Hepatocyte (in vitro differentiated cells): ENCODE measurements around the gene SPNS2.

ENCODE experiments used
- EZH2 ChIP-seq: fragments of 200-600 bp; sonication (generic); IDR thresholded peaks from 2 replicates; pipeline ENCODE4 v1.6.1; 2016; ENCODE audit warnings: antibody characterized with exemption, mild to moderate bottlenecking, borderline replicate concordance
- EZH2phosphoT487 ChIP-seq: fragments of 200-600 bp; sonication (generic); IDR thresholded peaks from one replicate; pipeline ENCODE4 v1.6.1; 2018; ENCODE audit warnings: antibody characterized with exemption, mild to moderate bottlenecking, low read depth, moderate library complexity; ENCODE audit not compliant: unreplicated experiment, severe bottlenecking
- TF ChIP-seq, protein P1 (sequence below): fragments of 200-600 bp; sonication (generic); IDR thresholded peaks from 2 replicates; pipeline ENCODE4 v1.5.1; 2016; ENCODE audit warnings: antibody characterized with exemption, mild to moderate bottlenecking; ENCODE audit not compliant: poor library complexity

GRCh38 chr17:4510618-4510941 lies 11.9 kb downstream of the SPNS2 start:
- TF ChIP-seq, protein P1, sequence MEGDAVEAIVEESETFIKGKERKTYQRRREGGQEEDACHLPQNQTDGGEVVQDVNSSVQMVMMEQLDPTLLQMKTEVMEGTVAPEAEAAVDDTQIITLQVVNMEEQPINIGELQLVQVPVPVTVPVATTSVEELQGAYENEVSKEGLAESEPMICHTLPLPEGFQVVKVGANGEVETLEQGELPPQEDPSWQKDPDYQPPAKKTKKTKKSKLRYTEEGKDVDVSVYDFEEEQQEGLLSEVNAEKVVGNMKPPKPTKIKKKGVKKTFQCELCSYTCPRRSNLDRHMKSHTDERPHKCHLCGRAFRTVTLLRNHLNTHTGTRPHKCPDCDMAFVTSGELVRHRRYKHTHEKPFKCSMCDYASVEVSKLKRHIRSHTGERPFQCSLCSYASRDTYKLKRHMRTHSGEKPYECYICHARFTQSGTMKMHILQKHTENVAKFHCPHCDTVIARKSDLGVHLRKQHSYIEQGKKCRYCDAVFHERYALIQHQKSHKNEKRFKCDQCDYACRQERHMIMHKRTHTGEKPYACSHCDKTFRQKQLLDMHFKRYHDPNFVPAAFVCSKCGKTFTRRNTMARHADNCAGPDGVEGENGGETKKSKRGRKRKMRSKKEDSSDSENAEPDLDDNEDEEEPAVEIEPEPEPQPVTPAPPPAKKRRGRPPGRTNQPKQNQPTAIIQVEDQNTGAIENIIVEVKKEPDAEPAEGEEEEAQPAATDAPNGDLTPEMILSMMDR, result no peak
- TF ChIP-seq EZH2 (no peak), EZH2phosphoT487 (no peak)
